GM21576 (cell line): ENCODE measurements around the gene PRR22.

Experiments
- ATAC-seq: cut with Tn5 transposase; IDR thresholded peaks from one replicate; pipeline ENCODE4 v1.9.1; 2021; ENCODE audit warnings: mild to moderate bottlenecking, moderate library complexity; ENCODE audit not compliant: unreplicated experiment

The PRR22 gene

DNA sequence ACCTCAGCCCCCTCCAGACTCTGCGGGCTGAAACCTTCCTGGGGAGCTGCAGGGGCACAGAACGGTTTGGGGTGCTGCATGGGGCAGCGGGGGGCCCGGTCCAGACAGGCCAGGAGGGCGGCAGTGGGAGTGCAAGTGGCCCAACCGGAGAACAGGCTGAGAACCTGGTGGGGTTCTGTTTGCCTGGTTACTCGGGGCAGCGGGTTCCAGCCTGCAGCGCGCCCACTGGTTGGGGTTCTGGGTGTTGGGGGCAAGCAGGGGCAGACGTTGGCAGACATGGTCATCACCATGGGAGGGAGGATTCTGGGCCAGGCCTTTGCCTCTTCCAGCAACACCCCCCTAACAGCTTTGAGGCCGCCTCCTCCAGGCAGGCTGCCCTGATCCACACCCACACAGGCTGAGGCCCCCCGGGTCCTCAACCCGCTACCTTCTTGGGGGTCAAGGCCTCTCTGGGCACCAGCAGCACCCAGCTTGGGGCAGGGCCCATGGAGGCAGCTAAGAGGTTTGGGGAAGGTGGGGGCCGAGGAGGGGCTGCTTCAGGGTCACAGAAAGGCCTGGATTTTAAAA is at the start of gene PRR22:
Gene PRR22, minus strand, starts transcription at position 166 of the 567 bp plus-strand sequence. Its CDS starts 86 bp downstream, at position 80.
- ATAC-seq, result no peak

DNA sequence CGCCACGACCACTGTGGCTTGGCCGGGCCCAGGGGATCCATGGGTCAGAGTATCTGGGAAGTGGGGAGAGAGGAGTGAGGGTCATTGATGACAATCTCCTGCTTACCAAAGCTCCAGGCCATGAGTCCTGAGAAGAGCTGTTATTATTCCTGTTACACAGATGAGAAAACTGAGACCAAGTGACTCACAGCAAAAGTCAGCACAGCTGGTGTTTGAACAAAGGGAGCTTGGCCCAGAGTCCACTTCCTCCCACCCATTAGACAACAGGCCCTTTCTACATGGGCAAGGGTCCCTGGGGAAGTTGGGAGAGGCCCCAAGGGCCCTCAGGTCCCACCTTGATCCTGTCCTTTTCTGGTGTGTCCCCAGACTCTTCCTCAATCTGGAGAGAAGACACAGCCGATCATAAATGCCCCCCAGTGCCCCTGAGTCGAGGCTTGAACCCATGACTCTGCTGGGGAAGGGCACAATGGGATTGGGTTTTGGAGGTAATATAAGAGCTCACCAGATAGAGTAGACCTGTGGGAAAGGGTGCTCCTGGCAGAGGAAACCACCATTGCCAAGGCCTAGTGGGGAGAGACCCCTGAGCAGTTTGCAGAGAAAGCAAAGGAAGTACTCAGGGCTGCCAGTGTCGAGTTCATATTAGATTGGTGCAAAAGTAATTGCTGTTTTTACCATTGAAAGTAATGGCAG is 48.1 kb upstream of the PRR22 start:
- no peak for ATAC-seq

GRCh38 chr19:5832061-5832460 is 47.5 kb upstream of the PRR22 start:
- ATAC-seq, result no peak

GRCh38 chr19:5831159-5831558 is 46.6 kb upstream of the PRR22 start:
- ATAC-seq, result no peak

DNA sequence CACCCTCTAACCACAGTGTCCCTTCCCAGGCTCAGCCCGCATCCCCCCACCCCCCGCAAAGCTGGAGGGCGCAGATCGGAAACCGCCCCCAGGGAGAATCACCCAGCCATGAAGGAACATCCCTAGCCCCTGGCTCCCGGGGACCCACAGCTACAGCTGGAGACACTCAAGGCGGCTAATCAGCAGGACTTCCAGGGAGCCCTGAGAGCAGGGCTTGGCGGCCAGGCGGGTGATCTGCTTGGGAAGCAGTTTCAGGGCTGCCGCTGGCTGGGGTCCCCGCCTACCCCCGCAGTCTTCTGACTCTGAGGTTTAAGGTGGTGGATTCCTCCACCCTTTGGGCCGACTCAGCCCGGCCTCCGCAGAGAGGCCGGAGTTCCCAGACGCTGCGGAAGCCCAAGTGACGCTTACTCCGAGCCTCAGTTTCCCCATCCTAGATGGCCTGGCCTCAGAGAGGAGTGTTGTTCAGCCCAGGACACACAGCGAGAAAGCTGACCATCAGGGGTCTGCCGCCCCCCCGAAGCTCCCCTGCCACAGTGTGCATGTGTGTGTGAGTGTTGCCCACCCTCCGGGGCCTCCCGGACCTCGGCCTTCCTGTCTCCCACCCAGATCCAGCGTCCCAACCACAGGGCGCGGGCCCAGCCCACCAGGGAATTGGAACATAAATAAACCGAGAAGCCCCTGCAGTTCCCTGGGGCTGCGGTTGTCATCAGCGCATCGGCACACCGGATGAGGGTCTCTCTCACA is 45.2 kb upstream of the PRR22 start:
- ATAC-seq, result no peak

GRCh38 chr19:5828661-5829566 is 44.4 kb upstream of the PRR22 start:
- ATAC-seq, result no peak

DNA sequence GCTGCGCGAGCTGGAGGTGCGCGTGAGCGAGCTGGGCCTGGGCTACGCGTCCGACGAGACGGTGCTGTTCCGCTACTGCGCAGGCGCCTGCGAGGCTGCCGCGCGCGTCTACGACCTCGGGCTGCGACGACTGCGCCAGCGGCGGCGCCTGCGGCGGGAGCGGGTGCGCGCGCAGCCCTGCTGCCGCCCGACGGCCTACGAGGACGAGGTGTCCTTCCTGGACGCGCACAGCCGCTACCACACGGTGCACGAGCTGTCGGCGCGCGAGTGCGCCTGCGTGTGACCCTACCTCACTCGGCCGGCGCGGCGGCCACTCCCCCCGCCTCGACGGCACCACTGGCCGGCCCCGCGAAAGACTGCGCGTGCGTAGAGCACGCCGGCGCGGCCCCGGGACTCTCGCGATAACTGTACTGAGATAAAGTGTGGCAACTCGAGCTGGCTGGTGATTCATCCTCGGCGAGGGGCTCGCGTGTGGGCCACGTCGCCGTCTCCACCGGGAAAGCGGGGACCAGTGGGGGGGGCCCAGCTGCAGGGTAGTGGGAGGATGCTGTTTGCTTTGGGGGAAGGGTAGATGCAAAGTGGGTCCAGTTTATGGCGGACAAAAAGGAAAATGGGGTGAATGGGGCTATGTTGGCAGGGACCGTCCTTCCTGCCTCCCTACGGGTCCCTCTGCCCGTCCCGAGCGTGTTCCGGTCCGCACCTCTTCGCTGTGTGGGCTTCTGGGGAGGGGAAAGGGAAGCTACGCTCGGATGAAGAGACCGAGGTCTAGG is 43.5 kb upstream of the PRR22 start:
- peak; percentile 55 for ATAC-seq

- no peak for ATAC-seq
Measured at GRCh38 chr19:5827342-5827890, 42.9 kb upstream of the PRR22 start.

GRCh38 chr19:5826531-5827341 is 42.2 kb upstream of the PRR22 start:
- no peak for ATAC-seq

DNA sequence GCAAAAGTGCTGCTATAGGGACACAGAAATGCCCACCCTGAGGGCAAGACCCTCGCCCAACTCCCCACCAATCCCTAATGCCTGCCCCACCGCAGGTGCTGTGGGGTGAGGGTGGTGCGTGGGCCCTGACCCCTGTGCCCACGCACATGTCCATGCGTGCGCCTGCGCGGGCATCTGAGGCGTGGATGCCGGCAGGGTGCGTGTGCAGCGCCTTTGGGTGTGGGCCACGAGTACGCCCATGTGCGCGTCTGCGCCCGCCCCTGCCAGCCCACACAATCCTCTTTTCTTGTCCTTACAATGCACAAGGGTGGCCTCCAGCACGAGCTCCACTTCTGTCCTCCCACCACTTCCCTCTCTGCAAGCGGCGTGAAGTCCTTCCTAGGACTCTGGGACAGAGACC is 40.6 kb upstream of the PRR22 start:
- no peak for ATAC-seq

DNA sequence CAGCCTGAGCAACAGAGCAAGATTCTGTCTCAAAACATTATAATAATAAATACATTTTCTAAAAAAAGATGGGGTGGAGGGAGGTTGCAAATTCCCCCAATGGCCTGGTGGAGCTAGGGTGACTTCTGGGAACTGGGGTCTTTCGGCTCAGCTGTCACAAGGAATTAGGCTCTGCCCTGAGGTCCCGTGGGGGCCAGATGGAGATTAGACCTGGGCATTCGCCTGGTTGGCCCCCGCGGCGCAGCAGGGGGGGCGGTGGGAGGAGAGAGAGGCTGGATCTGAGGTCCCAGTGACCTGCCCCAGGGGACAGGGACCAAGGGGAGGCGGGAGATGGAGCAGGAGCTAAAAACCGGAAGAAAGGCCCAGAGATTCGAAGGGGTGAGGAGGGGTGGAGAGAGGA is 40.2 kb upstream of the PRR22 start:
- ATAC-seq, result no peak

- ATAC-seq, result no peak
Measured at GRCh38 chr19:5823579-5824281, 39.2 kb upstream of the PRR22 start.

DNA sequence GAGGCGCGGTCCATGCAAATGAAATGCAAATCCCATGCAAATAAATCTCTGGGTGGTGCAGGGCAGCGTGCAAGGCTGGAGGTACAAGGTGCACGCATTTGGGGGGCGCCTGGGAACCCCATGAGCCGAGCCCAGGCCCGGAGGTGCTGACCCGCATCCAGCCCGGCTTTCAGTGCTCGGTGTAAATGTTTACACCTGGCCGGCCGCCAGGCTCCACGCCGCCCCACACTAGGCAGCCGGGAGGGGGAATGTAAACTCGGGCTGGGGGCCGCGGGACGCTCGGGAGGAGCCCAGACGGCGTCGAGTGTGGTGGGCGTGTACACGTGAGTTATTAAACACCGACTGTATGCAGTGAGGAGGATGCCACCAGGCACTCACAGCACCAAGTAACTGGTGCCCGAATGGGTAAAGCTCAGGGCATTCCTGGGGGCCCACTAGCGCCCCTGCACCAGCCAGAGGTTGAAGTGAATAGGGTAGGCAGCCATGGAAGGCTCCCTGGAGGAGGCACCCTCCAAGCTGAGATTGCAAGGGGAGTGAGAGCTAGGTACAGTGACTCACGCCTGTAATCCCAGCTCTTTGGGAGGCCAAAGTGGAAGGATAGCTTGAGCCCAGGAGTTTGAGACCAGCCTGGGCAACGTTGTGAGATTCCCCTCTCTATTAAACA is 37.8 kb upstream of the PRR22 start:
- ATAC-seq, result no peak

GRCh38 chr19:5821521-5822180 is 37.1 kb upstream of the PRR22 start:
- no peak for ATAC-seq

DNA sequence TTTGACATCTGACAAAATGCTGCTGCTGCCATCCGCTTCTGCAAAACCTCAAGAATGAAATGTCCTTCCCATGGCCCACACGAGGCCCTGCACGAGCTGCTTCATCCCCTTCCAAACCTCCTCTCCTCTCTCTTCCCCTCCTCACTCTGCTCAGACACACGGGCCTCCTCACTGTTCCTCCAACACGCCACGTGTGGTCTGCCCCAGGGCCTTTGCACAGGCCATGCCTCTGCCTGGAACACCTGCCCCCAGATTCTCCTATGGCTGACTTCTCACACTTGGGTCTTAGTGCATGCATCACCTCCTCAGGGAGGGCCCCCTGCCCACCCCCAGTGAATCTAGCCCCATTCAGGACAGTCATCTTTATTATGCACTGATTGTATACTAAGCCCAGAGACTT is 36.2 kb upstream of the PRR22 start:
- no peak for ATAC-seq

DNA sequence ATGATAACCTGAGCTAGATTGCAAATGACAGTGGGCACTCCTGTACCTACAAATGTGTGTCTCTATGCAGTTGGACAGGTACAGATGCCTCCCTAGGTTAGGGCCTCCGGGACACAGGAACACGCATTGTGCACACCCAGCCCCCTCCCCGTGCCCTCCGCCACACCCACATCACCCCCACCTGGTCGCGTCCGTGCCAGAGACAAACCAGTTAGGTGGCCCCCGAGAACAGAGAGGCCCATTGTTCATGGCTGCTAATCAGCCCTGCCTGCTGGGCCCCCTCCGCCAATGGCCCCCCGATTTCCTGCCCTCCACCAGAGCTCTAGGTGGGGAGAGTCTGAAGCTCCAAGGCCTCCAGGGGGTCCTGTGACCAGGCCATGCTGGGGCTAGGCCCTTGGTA is 34.0 kb upstream of the PRR22 start:
- no peak for ATAC-seq

GRCh38 chr19:5817218-5817617 is 32.7 kb upstream of the PRR22 start:
- no peak for ATAC-seq

DNA sequence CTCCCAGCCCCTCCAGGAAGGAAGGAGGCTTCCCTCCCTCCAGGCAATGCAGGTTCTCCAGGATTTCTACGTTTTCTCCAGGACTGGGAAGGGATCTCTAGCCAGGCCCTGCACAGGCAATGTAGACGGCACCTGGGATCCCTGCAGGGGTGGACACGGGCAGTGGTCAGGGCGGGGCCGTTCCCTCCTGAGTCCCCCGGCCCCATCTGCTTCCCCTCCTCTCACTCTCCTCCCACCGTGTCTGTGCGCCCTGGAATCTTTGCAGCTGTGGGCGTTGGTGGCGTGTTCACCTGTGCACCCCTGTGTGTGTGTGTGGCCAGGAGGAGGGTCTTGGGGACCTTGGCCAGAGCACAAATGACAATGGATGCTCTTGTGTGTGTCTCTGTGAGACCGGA is 30.3 kb upstream of the PRR22 start:
- ATAC-seq, result no peak
